Thymus (tissue), 14 donors: ENCODE data around the gene PDCD6IP. TPM values are rescaled to one million over a fixed set of nuclear protein-coding genes. Genes with fewer than 3 reads are reported as not detected.
"Not testable (repeated sequence)": the region's sequence is repeated elsewhere in the genome, so short reads cannot be mapped to it uniquely, and the experiment has no call there.

Source experiments
- DNase-seq, 9 donors: peaks; one replicate each; pipeline ENCODE4 v3.0.0-alpha.2; 2013; ENCODE audit warnings: low spot score in 9 of 9, low read depth in 6 of 9, missing footprints in 1 of 9
- H3K27ac ChIP-seq, 2 donors: one replicate each; pipeline ENCODE4 v1.5.1; 2013; ENCODE audit warnings: control low read depth in 1 of 2, low read depth in 1 of 2, low read length in 1 of 2, mild to moderate bottlenecking in 1 of 2, moderate library complexity in 1 of 2
- H3K27me3 ChIP-seq, 2 donors: one replicate each; pipeline ENCODE4 v1.5.1; 2013; ENCODE audit warnings: low read length in 1 of 2; ENCODE audit not compliant: control insufficient read depth in 2 of 2, insufficient read depth in 1 of 2
- H3K36me3 ChIP-seq, 2 donors: one replicate each; pipeline ENCODE4 v1.5.1; 2013; ENCODE audit warnings: low read length in 1 of 2, mild to moderate bottlenecking in 1 of 2, moderate library complexity in 1 of 2; ENCODE audit not compliant: control insufficient read depth in 2 of 2, insufficient read depth in 2 of 2
- H3K4me1 ChIP-seq, 2 donors: one replicate each; pipeline ENCODE4 v1.5.1; 2013; ENCODE audit warnings: low read length in 2 of 2; ENCODE audit not compliant: control insufficient read depth in 2 of 2, insufficient read depth in 2 of 2
- H3K4me3 ChIP-seq, 2 donors: one replicate each; pipeline ENCODE4 v1.5.1; 2013; ENCODE audit warnings: low read length in 2 of 2, control low read depth in 1 of 2, mild to moderate bottlenecking in 1 of 2
- H3K9me3 ChIP-seq, 2 donors: one replicate each; pipeline ENCODE4 v1.5.1; 2013; ENCODE audit warnings: low read length in 1 of 2, mild to moderate bottlenecking in 1 of 2; ENCODE audit not compliant: control insufficient read depth in 2 of 2, insufficient read depth in 1 of 2
- WGBS: extraction: QIAGEN DNeasy Blood & Tissue Kit; methylation state at CpG from one replicate; pipeline ENCODE4 v1.1.7; 2013; 5-methylcytosine and 5-hydroxymethylcytosine counted together
- long read RNA-seq, 10 donors: transcript quantifications; one replicate each; lab custom pipeline, GENCODE V29; 2026
- polyA plus RNA-seq: library from polyadenylated mRNA; stranded (reverse); fragments of 200-250 nt; gene quantifications from one replicate; pipeline ENCODE4 v1.2.3, GENCODE V29; 2013
- total RNA-seq: library from RNA; stranded (reverse); fragments of 120-200 nt; gene quantifications from one replicate; pipeline ENCODE4 v1.2.4, GENCODE V29; 2013
- donor health status: healthy.

PDCD6IP gene, protein sequence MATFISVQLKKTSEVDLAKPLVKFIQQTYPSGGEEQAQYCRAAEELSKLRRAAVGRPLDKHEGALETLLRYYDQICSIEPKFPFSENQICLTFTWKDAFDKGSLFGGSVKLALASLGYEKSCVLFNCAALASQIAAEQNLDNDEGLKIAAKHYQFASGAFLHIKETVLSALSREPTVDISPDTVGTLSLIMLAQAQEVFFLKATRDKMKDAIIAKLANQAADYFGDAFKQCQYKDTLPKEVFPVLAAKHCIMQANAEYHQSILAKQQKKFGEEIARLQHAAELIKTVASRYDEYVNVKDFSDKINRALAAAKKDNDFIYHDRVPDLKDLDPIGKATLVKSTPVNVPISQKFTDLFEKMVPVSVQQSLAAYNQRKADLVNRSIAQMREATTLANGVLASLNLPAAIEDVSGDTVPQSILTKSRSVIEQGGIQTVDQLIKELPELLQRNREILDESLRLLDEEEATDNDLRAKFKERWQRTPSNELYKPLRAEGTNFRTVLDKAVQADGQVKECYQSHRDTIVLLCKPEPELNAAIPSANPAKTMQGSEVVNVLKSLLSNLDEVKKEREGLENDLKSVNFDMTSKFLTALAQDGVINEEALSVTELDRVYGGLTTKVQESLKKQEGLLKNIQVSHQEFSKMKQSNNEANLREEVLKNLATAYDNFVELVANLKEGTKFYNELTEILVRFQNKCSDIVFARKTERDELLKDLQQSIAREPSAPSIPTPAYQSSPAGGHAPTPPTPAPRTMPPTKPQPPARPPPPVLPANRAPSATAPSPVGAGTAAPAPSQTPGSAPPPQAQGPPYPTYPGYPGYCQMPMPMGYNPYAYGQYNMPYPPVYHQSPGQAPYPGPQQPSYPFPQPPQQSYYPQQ
- total RNA-seq (62.9 TPM), polyA plus RNA-seq (68.5 TPM)
- long read RNA-seq, donor 1, full-length matches to known transcripts: 1 of 1 reads
- long read RNA-seq, donor 1, partial matches to known transcripts: 0 of 1 reads
- long read RNA-seq, donor 1, other reads (novel, unspliced or antisense): 0 of 1 reads
- long read RNA-seq, donor 2, full-length matches to known transcripts: 16 of 57 reads
- long read RNA-seq, donor 2, partial matches to known transcripts: 41 of 57 reads
- long read RNA-seq, donor 2, other reads (novel, unspliced or antisense): 0 of 57 reads
- long read RNA-seq, donor 3, full-length matches to known transcripts: 9 of 30 reads
- long read RNA-seq, donor 3, partial matches to known transcripts: 21 of 30 reads
- long read RNA-seq, donor 3, other reads (novel, unspliced or antisense): 0 of 30 reads
- long read RNA-seq, donor 4, full-length matches to known transcripts: 3 of 11 reads
- long read RNA-seq, donor 4, partial matches to known transcripts: 8 of 11 reads
- long read RNA-seq, donor 4, other reads (novel, unspliced or antisense): 0 of 11 reads
- long read RNA-seq, donor 5, full-length matches to known transcripts: 12 of 80 reads
- long read RNA-seq, donor 5, partial matches to known transcripts: 68 of 80 reads
- long read RNA-seq, donor 5, other reads (novel, unspliced or antisense): 0 of 80 reads
- long read RNA-seq, donor 6, full-length matches to known transcripts: 9 of 20 reads
- long read RNA-seq, donor 6, partial matches to known transcripts: 11 of 20 reads
- long read RNA-seq, donor 6, other reads (novel, unspliced or antisense): 0 of 20 reads
- long read RNA-seq, donor 7, full-length matches to known transcripts: 16 of 32 reads
- long read RNA-seq, donor 7, partial matches to known transcripts: 16 of 32 reads
- long read RNA-seq, donor 7, other reads (novel, unspliced or antisense): 0 of 32 reads
- long read RNA-seq, donor 8, partial matches to known transcripts: 0 of 1 reads
- long read RNA-seq, donor 8, other reads (novel, unspliced or antisense): 0 of 1 reads
- long read RNA-seq, donor 9, full-length matches to known transcripts: 5 of 12 reads
- long read RNA-seq, donor 9, partial matches to known transcripts: 7 of 12 reads
- long read RNA-seq, donor 9, other reads (novel, unspliced or antisense): 0 of 12 reads
- long read RNA-seq, donor 10, full-length matches to known transcripts: 7 of 28 reads
- long read RNA-seq, donor 10, partial matches to known transcripts: 21 of 28 reads
- long read RNA-seq, donor 10, other reads (novel, unspliced or antisense): 0 of 28 reads

DNA sequence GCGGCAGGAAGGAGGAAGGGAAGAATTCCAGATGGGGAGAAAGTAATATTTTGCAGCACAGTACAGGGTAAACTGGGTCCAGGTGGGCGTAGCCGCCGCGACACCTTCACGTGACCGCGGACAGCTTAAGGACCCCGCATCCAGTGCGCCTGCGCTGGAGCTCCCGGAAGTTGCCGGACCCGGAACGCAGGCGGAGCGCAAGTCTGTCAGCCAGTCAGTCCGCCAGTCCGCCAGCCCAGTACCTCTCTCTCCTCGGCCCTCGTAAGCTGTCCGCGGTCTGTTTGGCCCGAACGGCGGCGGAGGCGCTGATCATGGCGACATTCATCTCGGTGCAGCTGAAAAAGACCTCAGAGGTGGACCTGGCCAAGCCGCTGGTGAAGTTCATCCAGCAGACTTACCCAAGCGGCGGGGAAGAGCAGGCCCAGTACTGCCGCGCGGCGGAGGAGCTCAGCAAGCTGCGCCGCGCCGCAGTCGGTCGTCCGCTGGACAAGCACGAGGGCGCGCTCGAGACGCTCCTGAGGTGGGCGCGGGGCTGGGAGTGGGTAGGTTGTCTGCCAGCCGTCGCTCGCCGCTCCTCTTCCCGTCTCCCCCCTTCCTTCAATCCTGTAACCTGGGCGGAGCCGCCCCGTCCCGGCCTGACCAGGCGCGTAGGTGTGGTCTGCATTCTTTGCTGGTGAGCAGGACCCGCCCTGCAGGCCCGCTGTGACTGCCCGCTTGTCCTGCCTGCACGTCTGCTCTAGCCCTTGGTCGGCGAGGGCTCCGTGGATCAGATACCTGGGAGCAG is at the start of gene PDCD6IP:
PDCD6IP (plus strand) TSS at position 213 of the 784 bp plus-strand sequence; CDS start at position 312, 99 bp downstream.
- Histone ChIP-seq H3K4me3 (peak within 1 kb of the TSS; percentile 84 to 85), H3K4me1 (peaks cover 7 to 11% of the 10 kb centered on the region in 2 donors), H3K27ac (peak within 1 kb of the TSS; percentile 76 to 97), H3K27me3 (no peaks in the 10 kb centered on the region), H3K36me3 (peaks cover 4 to 10% of the 10 kb centered on the region in 2 donors), H3K9me3 (peaks cover 0 to 3% of the 10 kb centered on the region in 2 donors)
- DNase-seq: peak; percentile 63 to 93 (median 83)
- under 1% methylated on average over 69 of the region's 69 CpGs for WGBS

DNA sequence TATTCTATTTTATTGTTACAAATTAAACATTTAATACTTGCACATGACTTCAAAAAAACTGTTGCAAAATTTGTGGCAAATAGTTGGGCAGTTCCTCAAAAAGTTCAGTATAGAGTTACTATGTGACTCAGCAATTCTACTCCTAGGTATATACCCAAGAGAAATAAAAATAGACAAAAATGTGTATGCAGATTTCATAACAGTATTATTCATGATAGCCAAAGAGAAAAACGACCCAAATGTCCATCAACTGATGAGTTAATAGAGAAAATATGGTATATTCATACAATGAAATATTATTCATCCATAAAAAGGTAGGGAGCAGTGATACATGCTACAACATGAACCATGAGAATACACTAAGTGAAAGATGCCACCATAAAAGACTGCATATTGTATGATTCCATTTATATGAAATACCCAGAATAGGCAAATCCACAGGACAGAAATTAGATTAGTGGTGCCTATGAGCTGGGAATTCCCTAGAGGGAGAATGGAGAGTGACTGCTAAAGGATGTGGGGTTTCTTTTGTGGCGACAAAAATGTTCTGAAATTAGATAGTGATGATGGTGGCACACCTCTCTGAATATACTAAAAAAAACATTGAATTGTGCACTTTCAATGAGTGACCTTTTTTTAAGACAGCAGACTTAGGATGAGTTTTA is 48.8 kb upstream of the PDCD6IP start:
- H3K36me3 ChIP-seq: no peaks in the 10 kb centered on the region
- H3K4me1 ChIP-seq: no peaks in the 10 kb centered on the region
- no peak overlapping the region for H3K4me3 ChIP-seq
- DNase-seq: no peak
- H3K9me3 ChIP-seq: peaks cover 0 to 11% of the 10 kb centered on the region in 2 donors
- no peaks in the 10 kb centered on the region for H3K27me3 ChIP-seq
- H3K27ac ChIP-seq: no peak overlapping the region
- WGBS: 42% methylated on average over 2 of the region's 2 CpGs

DNA sequence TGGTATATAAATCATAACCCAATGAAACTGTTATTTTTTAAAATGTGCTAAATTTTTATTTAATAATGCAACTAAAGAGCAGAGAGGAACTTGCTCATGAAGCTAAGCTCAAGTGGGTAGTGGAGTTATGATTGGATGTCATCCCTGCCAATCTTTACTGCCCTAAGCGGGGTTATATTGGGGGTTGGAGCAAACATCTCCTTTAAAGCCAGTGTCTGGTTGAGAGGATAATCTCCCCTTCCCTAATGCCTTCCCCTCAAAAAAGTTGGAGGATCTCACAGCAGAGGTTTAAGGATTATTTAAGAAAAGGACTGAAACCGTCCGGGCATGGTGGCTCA is 48.2 kb upstream of the PDCD6IP start:
- peaks cover 0 to 11% of the 10 kb centered on the region in 2 donors for H3K9me3 ChIP-seq
- no peak for DNase-seq

DNA sequence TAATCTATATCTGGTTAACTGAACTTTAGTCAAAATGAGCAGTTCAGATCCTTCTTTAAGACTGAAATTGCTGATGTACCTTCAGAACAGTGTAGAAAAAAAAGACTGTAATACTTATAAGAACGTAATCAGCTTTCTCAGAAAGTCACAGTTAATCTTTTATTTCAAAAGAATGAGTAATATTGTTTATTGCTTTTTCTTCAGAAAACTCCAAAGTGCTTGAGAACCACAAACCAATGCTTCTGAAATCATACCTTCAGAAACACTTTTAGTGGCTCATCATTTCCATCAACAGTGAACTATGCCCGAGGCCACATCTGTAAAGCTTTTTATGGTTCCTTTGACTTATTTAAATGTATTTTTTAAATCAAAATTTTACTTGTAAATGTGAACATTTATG is 47.1 kb upstream of the PDCD6IP start:
- WGBS: 92% methylated on average over 2 of the region's 2 CpGs
- no peak for DNase-seq
- peaks cover 0 to 15% of the 10 kb centered on the region in 2 donors for H3K9me3 ChIP-seq
- H3K36me3 ChIP-seq: no peaks in the 10 kb centered on the region
- H3K27me3 ChIP-seq: no peaks in the 10 kb centered on the region
- no peak overlapping the region for H3K4me3 ChIP-seq
- H3K4me1 ChIP-seq: no peaks in the 10 kb centered on the region
- H3K27ac ChIP-seq: no peak overlapping the region

More for the DNA sequence above, 48.2 kb upstream of the PDCD6IP start:
- no peaks in the 10 kb centered on the region for H3K4me1 ChIP-seq
- 97% methylated on average over 3 of the region's 3 CpGs for WGBS
- no peak overlapping the region for H3K4me3 ChIP-seq
- no peaks in the 10 kb centered on the region for H3K27me3 ChIP-seq
- no peak overlapping the region for H3K27ac ChIP-seq
- no peaks in the 10 kb centered on the region for H3K36me3 ChIP-seq

DNA sequence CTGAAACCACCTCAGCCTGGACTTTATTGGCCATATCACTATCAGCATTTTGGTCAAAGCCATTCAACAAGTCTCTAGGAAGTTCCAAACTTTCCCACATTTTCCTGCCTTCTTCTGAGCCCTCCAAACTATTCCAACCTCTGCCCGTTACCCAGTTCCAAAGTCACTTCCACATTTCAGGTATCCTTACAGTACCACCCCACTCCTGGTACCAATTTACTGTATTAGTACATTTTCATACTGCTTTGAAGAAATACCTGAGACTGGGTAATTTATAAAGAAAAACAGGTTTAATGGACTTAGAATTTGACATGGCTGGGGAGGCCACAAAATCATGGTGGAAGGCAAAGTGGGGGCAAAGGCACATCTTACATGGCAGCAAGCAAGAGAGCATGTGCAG is 44.0 kb upstream of the PDCD6IP start:
- not testable (repeated sequence) for H3K27me3 ChIP-seq, H3K4me3 ChIP-seq, H3K36me3 ChIP-seq, H3K27ac ChIP-seq, DNase-seq, H3K4me1 ChIP-seq
- WGBS: 98% methylated on average over 1 of the region's 1 CpG
- H3K9me3 ChIP-seq: peaks cover 0 to 15% of the 10 kb centered on the region in 2 donors

DNA sequence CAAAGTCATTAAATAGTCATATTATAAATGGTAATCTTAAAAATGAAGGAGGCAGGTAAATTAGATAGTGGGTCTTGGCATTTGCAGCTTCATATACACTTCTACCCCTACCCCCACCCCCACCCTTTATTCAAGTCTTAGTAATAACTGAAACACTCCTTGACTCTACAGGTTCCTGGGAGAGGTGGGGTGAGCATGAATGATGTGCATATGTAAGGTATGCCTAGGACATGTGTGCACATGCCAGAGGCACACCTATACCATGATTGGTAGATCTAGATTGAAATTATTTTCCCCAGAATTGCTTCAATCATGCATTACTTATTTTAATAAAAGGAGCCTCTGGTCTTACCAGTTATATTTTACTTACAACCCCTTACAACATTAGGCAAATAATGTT is 40.1 kb upstream of the PDCD6IP start:
- DNase-seq: no peak

DNA sequence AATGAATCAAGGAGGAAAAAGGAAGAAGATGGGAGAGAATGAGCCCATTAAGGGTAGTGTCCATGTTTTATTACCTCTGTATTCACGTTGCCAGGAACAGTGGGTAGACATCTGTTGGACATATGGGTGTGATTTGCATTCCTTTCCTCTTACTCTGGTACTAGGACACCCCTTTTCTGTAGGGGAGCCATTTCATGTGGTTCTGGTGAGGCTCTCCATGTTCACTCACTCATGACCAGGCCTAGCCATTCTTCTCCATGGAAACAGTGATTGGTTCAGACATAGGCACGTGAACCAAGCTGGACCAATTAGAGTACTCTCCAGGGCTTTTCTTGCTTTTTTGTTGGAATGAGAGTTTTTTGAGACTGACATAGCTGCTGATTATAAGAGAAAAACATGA is 39.6 kb upstream of the PDCD6IP start:
- WGBS: 95% methylated on average over 2 of the region's 2 CpGs
- Histone ChIP-seq H3K4me1 (no peaks in the 10 kb centered on the region), H3K27me3 (no peaks in the 10 kb centered on the region), H3K9me3 (peaks cover 0 to 13% of the 10 kb centered on the region in 2 donors), H3K27ac (no peak overlapping the region), H3K4me3 (no peak overlapping the region), H3K36me3 (no peaks in the 10 kb centered on the region)
- no peak for DNase-seq

More for the DNA sequence above, 40.1 kb upstream of the PDCD6IP start:
- Histone ChIP-seq H3K4me1 (no peaks in the 10 kb centered on the region), H3K36me3 (no peaks in the 10 kb centered on the region), H3K27ac (no peak overlapping the region), H3K4me3 (no peak overlapping the region), H3K27me3 (no peaks in the 10 kb centered on the region), H3K9me3 (peaks cover 0 to 18% of the 10 kb centered on the region in 2 donors)
